Breast epithelium (tissue), 4 donors: Measurements from ENCODE around the gene CNBD2. TPM values are rescaled to one million over a fixed set of nuclear protein-coding genes. Genes with fewer than 3 reads are reported as not detected.
A peak's percentile ranks its signal among the peaks of the same experiment; 100 is the strongest.

Source experiments
- DNase-seq, 2 donors: peaks; one replicate each; pipeline ENCODE4 v3.0.0-alpha.2; 2019; ENCODE audit warnings: low spot score in 2 of 2
- H3K27ac ChIP-seq, 2 donors: fragments of 200-600 bp; sonication (generic) in 1 of 2; one replicate each; pipeline ENCODE4 v1.5.1; 2016 to 2019; ENCODE audit warnings: mild to moderate bottlenecking in 1 of 2
- H3K27me3 ChIP-seq, 2 donors: fragments of 200-600 bp; sonication (generic) in 1 of 2; one replicate each; pipeline versions ENCODE4 v1.5.1 to v1.6.0; 2017 to 2019; ENCODE audit warnings: control low read depth in 1 of 2, mild to moderate bottlenecking in 1 of 2
- H3K36me3 ChIP-seq: fragments of 200-600 bp; one replicate; pipeline ENCODE4 v1.5.1; 2019
- H3K4me1 ChIP-seq, 2 donors: fragments of 200-600 bp; sonication (generic); one replicate each; pipeline ENCODE4 v1.5.1; 2016 to 2019; ENCODE audit warnings: control low read depth in 1 of 2
- H3K4me3 ChIP-seq, 3 donors: fragments of 200-600 bp; sonication (generic); 1 replicate in 2 of 3; 2 replicates in 1 of 3; pipeline ENCODE4 v1.5.1; 2016 to 2019; ENCODE audit warnings: mild to moderate bottlenecking in 3 of 3, moderate library complexity in 2 of 3
- H3K9me3 ChIP-seq, 2 donors: fragments of 200-600 bp; sonication (generic) in 1 of 2; one replicate each; pipeline ENCODE4 v1.5.1; 2016 to 2019; ENCODE audit warnings: control low read depth in 1 of 2
- POLR2A ChIP-seq: fragments of 450-650 bp; IDR thresholded peaks from one replicate; pipeline ENCODE4 v1.6.1; 2016; ENCODE audit warnings: antibody characterized with exemption, mild to moderate bottlenecking, moderate library complexity
- POLR2AphosphoS5 ChIP-seq, 3 donors: sonication (generic); formaldehyde crosslinking; IDR thresholded peaks; one replicate each; pipeline ENCODE4 v1.6.1; 2017; ENCODE audit warnings: antibody characterized with exemption in 3 of 3
- intact Hi-C: fragments of 100-400 bp; cut with DNase I; formaldehyde crosslinking; loops from one replicate; pipeline ENCODE4 v1.15.1; 2023; ENCODE audit warnings: low total_unique reads
- total RNA-seq, 3 donors: library from RNA; depleted of rRNA; stranded (reverse); fragments of >200 nt; gene quantifications; one replicate each; pipeline ENCODE4 v1.1.0, GENCODE V29; 2016
- TF ChIP-seq, protein P1 (sequence below), 3 donors: fragments of 450-650 bp; IDR thresholded peaks; one replicate each; pipeline ENCODE4 v1.5.1; 2016 to 2017; ENCODE audit warnings: antibody characterized with exemption in 3 of 3, mild to moderate bottlenecking in 3 of 3, moderate library complexity in 3 of 3

Gene CNBD2
- total RNA-seq, 3 donors from 2014 or later, result 2.2 to 6.7 (median 2.3) TPM

DNA sequence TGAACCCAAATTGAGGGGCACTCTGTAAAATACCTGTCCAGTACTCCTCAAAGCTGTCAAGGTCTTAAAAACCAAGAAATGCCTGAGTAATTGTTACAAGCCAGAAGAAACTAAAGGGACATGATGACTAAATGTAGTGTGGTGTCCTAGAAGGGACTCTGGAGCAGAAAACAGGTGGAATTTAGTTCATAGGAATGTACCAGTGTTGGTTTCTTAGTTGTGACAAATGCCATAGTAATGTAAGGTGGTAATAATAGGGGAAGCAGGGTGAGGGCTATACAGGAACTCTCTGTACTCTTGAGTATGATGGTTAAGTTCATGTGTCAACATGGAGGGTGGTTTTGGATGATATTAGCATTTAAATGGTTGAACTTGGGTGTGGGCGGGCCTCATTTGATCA is 92.3 kb downstream of the CNBD2 start:
- H3K27me3 ChIP-seq, result no peaks in the 10 kb centered on the region
- no peak overlapping the region for H3K27ac ChIP-seq
- DNase-seq, result no peak
- peaks cover 0 to 4% of the 10 kb centered on the region in 2 donors for H3K4me1 ChIP-seq
- TF ChIP-seq, protein P1, sequence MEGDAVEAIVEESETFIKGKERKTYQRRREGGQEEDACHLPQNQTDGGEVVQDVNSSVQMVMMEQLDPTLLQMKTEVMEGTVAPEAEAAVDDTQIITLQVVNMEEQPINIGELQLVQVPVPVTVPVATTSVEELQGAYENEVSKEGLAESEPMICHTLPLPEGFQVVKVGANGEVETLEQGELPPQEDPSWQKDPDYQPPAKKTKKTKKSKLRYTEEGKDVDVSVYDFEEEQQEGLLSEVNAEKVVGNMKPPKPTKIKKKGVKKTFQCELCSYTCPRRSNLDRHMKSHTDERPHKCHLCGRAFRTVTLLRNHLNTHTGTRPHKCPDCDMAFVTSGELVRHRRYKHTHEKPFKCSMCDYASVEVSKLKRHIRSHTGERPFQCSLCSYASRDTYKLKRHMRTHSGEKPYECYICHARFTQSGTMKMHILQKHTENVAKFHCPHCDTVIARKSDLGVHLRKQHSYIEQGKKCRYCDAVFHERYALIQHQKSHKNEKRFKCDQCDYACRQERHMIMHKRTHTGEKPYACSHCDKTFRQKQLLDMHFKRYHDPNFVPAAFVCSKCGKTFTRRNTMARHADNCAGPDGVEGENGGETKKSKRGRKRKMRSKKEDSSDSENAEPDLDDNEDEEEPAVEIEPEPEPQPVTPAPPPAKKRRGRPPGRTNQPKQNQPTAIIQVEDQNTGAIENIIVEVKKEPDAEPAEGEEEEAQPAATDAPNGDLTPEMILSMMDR (IDR thresholded peaks at IDR 0.05), result no peak
- TF ChIP-seq POLR2AphosphoS5 (IDR thresholded peaks at IDR 0.05), result no peak
- TF ChIP-seq POLR2A, result no peak
- intact Hi-C loops, result no loop called here
- no peaks in the 10 kb centered on the region for H3K9me3 ChIP-seq
- H3K36me3 ChIP-seq, result no peaks in the 10 kb centered on the region
- no peak overlapping the region for H3K4me3 ChIP-seq

DNA sequence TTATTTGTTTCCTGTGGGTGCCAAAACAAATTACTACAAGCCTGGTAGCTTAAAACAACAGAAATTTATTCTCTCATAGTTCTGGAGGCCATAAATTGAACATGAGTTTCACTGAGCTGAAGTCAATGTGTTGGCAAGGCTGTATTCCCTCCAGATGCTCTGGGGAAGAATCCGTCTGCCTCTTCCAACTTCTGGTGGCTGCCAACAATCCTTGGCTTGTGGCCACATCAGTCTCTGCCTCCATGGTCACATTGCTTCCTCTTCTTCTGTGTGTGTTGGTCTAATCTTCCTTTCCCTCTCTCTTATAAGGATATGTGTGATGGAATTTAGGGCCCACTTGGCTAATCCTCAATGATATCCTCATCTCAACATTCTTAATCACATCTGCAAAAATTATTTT is 93.4 kb downstream of the CNBD2 start:
- intact Hi-C loops, result no loop called here
- Histone ChIP-seq H3K4me1 (peaks cover 0 to 4% of the 10 kb centered on the region in 2 donors), H3K9me3 (no peaks in the 10 kb centered on the region), H3K36me3 (no peaks in the 10 kb centered on the region), H3K27ac (no peak overlapping the region), H3K27me3 (no peaks in the 10 kb centered on the region), H3K4me3 (no peak overlapping the region)
- DNase-seq, result no peak
- TF ChIP-seq POLR2A, result no peak
- no peak for TF ChIP-seq POLR2AphosphoS5 (IDR thresholded peaks at IDR 0.05)
- TF ChIP-seq, protein P1 (IDR thresholded peaks at IDR 0.05), result no peak

DNA sequence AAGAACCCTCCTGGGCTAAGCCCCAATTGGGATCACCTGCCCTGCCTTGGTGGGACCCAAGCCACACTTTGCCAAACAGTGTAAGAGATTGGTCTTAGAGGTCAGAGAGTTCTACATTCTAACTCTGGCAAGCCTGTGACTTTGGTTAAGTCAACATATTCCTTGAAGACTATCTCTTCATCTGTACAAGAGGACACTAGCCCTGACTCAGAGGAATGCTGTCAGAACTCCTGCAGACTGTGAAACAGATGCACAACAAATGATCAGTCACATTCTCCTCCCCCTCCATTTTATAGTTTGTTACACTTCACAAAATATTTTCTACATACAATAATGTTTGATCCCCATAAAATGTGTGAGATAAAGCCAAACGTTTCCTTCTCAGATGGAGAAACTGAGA is 94.4 kb downstream of the CNBD2 start:
- Histone ChIP-seq H3K27me3 (no peaks in the 10 kb centered on the region), H3K36me3 (no peaks in the 10 kb centered on the region), H3K27ac (no peak overlapping the region), H3K4me3 (no peak overlapping the region), H3K9me3 (no peaks in the 10 kb centered on the region), H3K4me1 (peaks cover 0 to 4% of the 10 kb centered on the region in 2 donors)
- no peak for DNase-seq
- intact Hi-C loops, result no loop called here
- TF ChIP-seq POLR2AphosphoS5 (IDR thresholded peaks at IDR 0.05), result no peak
- no peak for TF ChIP-seq POLR2A
- TF ChIP-seq, protein P1 (IDR thresholded peaks at IDR 0.05), result no peak

DNA sequence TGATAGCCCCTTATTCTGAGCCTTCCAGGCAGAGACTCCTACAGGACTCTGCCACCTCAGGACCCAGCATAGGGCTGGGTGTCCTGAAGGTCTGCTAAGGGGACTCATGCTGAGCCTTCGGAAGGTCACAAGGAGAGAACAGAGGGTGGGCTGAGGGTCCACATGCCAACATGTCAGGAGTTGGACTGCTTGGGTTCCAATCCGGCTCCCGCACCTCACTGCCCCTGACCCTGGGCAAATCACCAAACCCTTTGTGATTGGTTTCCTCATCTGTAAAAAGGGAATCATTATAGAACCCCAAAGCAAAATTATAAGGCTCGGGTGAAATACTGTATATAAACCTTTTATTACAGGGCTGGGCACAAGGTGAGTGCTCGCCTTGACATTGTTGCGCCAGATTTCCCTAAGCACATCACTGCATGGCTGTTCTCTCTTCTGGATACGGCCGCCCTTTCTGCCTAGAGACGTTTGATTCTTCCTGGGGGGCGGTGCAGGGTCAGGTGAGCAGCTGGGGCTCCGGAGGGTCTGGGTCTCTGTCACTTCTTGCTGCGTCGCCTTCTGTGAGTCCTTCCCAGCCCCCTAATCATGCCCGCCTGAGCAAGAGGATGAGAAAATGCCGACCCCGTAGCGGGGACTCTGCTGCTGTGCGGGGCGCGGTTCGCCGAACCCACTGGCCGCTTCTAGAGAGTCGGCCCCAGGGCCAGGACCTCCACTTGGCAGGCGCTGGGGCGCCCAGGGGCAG is 95.7 kb downstream of the CNBD2 start:
- Histone ChIP-seq H3K27me3 (no peaks in the 10 kb centered on the region), H3K4me1 (peaks cover 0 to 4% of the 10 kb centered on the region in 2 donors), H3K4me3 (peak overlapping the region; percentile 48 to 76 (median 69)), H3K9me3 (no peaks in the 10 kb centered on the region), H3K27ac (peak overlapping the region; percentile 82 to 93), H3K36me3 (no peaks in the 10 kb centered on the region)
- DNase-seq, result no peak
- intact Hi-C loops, result no loop called here
- no peak for TF ChIP-seq POLR2AphosphoS5 (IDR thresholded peaks at IDR 0.05)
- TF ChIP-seq POLR2A, result no peak

DNA sequence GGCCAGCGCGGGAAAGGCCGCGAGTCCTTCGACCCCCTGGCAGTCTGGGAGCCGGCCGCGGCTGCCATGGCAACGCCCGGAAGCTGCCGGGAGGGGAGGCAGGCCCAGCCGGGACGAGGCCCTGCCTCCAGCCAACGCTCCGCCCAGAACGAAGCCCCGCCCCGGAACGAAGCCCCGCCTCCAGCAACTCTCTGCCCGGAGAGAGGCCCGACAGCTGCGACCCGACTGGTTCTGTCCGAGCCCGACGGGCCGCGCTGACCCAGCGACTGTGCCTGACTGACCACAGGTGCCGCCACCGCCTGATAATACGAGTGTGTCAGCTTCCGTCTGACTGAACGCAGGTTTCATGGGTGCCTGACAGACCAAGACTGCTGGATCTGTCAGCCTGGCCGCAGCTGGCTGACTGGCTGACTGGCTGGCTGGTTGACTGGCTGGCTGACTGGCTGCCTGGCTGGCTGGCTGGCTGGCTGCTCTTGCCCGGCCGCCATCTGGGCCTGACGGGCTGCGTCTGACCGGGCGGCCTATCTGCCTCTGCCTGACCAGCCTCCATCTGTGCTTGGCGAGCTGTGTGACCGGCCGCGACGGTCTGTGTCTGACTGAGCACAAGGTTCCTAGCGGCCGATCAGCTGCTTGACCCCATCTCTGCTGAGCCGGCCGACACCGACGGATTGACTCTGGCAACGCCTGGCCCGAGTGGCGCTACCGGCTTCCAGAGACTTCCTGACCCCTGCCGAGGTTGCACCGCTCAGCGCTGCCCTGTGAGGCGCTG is 96.5 kb downstream of the CNBD2 start:
- Histone ChIP-seq H3K36me3 (no peaks in the 10 kb centered on the region), H3K4me3 (peak overlapping the region; percentile 48 to 76 (median 69)), H3K4me1 (peaks cover 0 to 4% of the 10 kb centered on the region in 2 donors), H3K9me3 (no peaks in the 10 kb centered on the region), H3K27ac (peak overlapping the region; percentile 82 to 93), H3K27me3 (no peaks in the 10 kb centered on the region)
- peak; percentile 92 to 97 for DNase-seq
- intact Hi-C loops, result no loop called here
- TF ChIP-seq, protein P1 (IDR thresholded peaks at IDR 0.05), result no peak
- TF ChIP-seq POLR2A (peak; percentile 84), POLR2AphosphoS5 (IDR thresholded peaks at IDR 0.05) (peak in 1 of 3 donors; percentile 91)
